Cardiac septum (tissue), 1 donor: ENCODE results near the gene WRAP73. TPM values are rescaled to one million over a fixed set of nuclear protein-coding genes. Genes with fewer than 3 reads are reported as not detected.

Experiments used
- DNase-seq: peaks from one replicate; pipeline ENCODE4 v3.0.0-alpha.2; 2020; ENCODE audit warnings: low spot score
- intact Hi-C: fragments of 100-400 bp; cut with DNase I; formaldehyde crosslinking; loops from one replicate; pipeline ENCODE4 v1.14.0; 2022
- long read RNA-seq: library from polyadenylated mRNA; unstranded; transcript quantifications from one replicate; pipeline ENCODE4 v2.0.0, GENCODE V29; 2021
- total RNA-seq: library from RNA; stranded (reverse); fragmentation: NEBNext Ultra II Directional; extraction: Animal tissue kit (Norgen Biotek cat#: 25700); gene quantifications from one replicate; pipeline ENCODE4 v1.2.1, GENCODE V29; 2021
- donor health status: DM: no; HTN: no; CAD: no.

The WRAP73 gene
- total RNA-seq, result 14.3 TPM
- long read RNA-seq, transcript WRAP73-201 (12 exons, 1,665 nt), result major isoform, 30 of 51 reads
- long read RNA-seq, partial matches to known transcripts, result 10 of 51 reads
- long read RNA-seq, other reads (novel, unspliced or antisense), result 8 of 51 reads

GRCh38 chr1:3649342-3650247 is at the start of gene WRAP73:
Gene WRAP73 (minus strand): TSS chr1:3650103. CDS start chr1:3649999, 104 bp downstream.
- DNase-seq, result peak; percentile 94
- intact Hi-C loops, result loop anchor here (2.0 kb wide), 1 partner anchor 25 kb away; the partner anchor contains the start of gene TPRG1L

GRCh38 chr1:3699596-3699995 is 49.7 kb upstream of the WRAP73 start:
- intact Hi-C loops, result no loop called here

GRCh38 chr1:3698660-3699408 is 48.9 kb upstream of the WRAP73 start:
- no peak for DNase-seq
- intact Hi-C loops, result no loop called here

More at GRCh38 chr1:3699596-3699995, 49.7 kb upstream of the WRAP73 start:
- no peak for DNase-seq

GRCh38 chr1:3697810-3698209 is 47.9 kb upstream of the WRAP73 start:
- no peak for DNase-seq
- intact Hi-C loops, result no loop called here

GRCh38 chr1:3697104-3697503 is 47.2 kb upstream of the WRAP73 start:
- DNase-seq, result no peak
- intact Hi-C loops, result no loop called here

- intact Hi-C loops, result no loop called here
Measured at GRCh38 chr1:3696689-3697088, 46.8 kb upstream of the WRAP73 start.

GRCh38 chr1:3695326-3696217 is 45.7 kb upstream of the WRAP73 start:
- DNase-seq, result peak; percentile 80
- intact Hi-C loops, result loop anchor here (1.0 kb wide), 1 partner anchor 29 kb away; no protein-coding TSS in a partner anchor

More at GRCh38 chr1:3696689-3697088, 46.8 kb upstream of the WRAP73 start:
- DNase-seq, result no peak

GRCh38 chr1:3693321-3693720 is 43.4 kb upstream of the WRAP73 start:
- intact Hi-C loops, result no loop called here
- no peak for DNase-seq

GRCh38 chr1:3692598-3692997 is 42.7 kb upstream of the WRAP73 start:
- intact Hi-C loops, result no loop called here
- no peak for DNase-seq

GRCh38 chr1:3691421-3692204 is 41.7 kb upstream of the WRAP73 start:
- DNase-seq, result no peak
- intact Hi-C loops, result no loop called here

GRCh38 chr1:3690282-3691065 is 40.6 kb upstream of the WRAP73 start:
- intact Hi-C loops, result no loop called here
- no peak for DNase-seq

- intact Hi-C loops, result no loop called here
- no peak for DNase-seq
Measured at GRCh38 chr1:3689138-3689750, 39.3 kb upstream of the WRAP73 start.

- intact Hi-C loops, result no loop called here
- DNase-seq, result no peak
Measured at GRCh38 chr1:3688356-3689137, 38.6 kb upstream of the WRAP73 start.

GRCh38 chr1:3687504-3687903 is 37.6 kb upstream of the WRAP73 start:
- no peak for DNase-seq
- intact Hi-C loops, result no loop called here

GRCh38 chr1:3685906-3686305 is 36.0 kb upstream of the WRAP73 start:
- DNase-seq, result no peak
- intact Hi-C loops, result no loop called here

GRCh38 chr1:3685222-3685621 is 35.3 kb upstream of the WRAP73 start:
- intact Hi-C loops, result no loop called here

GRCh38 chr1:3683992-3684391 is 34.1 kb upstream of the WRAP73 start:
- intact Hi-C loops, result no loop called here
- DNase-seq, result no peak

More at GRCh38 chr1:3685222-3685621, 35.3 kb upstream of the WRAP73 start:
- no peak for DNase-seq
